Fibroblast of mammary gland (primary cell): ENCODE measurements around the gene RNF113B.

ENCODE experiments used
- DNase-seq: peaks from one replicate; pipeline ENCODE4 v3.0.0-alpha.2; 2010; ENCODE audit warnings: low read depth
- H3K4me3 ChIP-seq: 2 replicates; pipeline ENCODE4 v1.5.1; 2011; ENCODE audit warnings: low read depth, mild to moderate bottlenecking, low read length, moderate library complexity; ENCODE audit not compliant: control insufficient read depth
- CTCF ChIP-seq: conservative IDR thresholded peaks from 2 replicates; pipeline ENCODE4 v1.5.1; 2011; ENCODE audit warnings: low read depth, low read length, inconsistent platforms; ENCODE audit not compliant: control insufficient read depth, insufficient read depth

Gene RNF113B

DNA sequence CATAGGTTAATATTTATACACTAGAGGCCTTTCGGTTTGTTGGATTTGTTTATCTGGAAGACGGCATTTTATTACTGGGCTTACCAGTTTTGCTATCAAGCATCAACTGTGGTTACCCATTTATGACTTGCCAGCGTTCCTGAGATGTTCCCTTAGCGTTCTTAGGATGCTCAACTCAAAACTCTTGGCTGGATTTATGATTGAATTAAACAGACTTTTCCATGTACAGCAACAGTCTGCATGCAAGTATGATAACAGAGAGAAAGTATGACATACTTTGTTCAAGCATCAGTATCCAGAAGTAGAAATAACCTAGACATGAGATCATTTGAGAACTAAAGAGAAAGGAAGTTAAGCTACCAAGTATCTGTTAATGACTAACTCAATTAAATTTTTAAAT is 29.9 kb upstream of the RNF113B start:
- peak; percentile 41 for DNase-seq
- TF ChIP-seq CTCF: no peak
- H3K4me3 ChIP-seq: no peak overlapping the region

DNA sequence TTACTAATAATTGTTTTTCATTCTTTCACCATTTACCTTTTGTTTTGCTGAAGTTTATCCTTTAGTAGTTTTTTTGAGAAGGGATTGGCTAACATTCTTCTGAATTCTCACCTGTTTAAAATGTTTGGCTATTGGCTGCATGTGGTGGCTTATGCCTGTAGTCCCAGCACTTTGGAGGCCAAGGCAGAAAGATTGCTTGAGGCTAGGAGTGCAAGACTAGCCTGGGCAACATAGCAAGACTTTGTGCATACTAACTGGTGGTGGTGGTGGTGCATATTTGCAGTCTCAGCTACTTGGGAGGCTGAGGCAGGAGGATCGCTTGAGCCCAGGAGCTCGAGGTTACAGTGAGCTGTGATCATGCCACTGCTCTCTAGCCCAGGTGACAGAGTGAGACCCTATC is 27.5 kb upstream of the RNF113B start:
- no peak overlapping the region for H3K4me3 ChIP-seq
- no peak for TF ChIP-seq CTCF
- no peak for DNase-seq

- DNase-seq: peak; percentile 11
- TF ChIP-seq CTCF: no peak
Measured at GRCh38 chr13:98203646-98204326, 26.7 kb upstream of the RNF113B start.

GRCh38 chr13:98201984-98202383 is 24.9 kb upstream of the RNF113B start:
- no peak for DNase-seq
- no peak for TF ChIP-seq CTCF
- H3K4me3 ChIP-seq: no peak overlapping the region

More at GRCh38 chr13:98203646-98204326, 26.7 kb upstream of the RNF113B start:
- H3K4me3 ChIP-seq: no peak overlapping the region

- no peak for DNase-seq
- H3K4me3 ChIP-seq: no peak overlapping the region
- no peak for TF ChIP-seq CTCF
Measured at GRCh38 chr13:98201189-98201588, 24.1 kb upstream of the RNF113B start.

- DNase-seq: no peak
Measured at GRCh38 chr13:98200211-98200878, 23.3 kb upstream of the RNF113B start.

More at GRCh38 chr13:98200211-98200878, 23.3 kb upstream of the RNF113B start:
- TF ChIP-seq CTCF: no peak
- H3K4me3 ChIP-seq: no peak overlapping the region
